Fibroblast of villous mesenchyme (primary cell): ENCODE data around the gene LHX4. TPM values are rescaled to one million over a fixed set of nuclear protein-coding genes. Genes with fewer than 3 reads are reported as not detected.

Experiments used
- DNase-seq: peaks from one replicate; pipeline ENCODE4 v3.0.0-alpha.2; 2010; ENCODE audit warnings: low read depth
- H3K4me3 ChIP-seq: 2 replicates; pipeline ENCODE4 v1.5.1; 2011; ENCODE audit warnings: low read depth, mild to moderate bottlenecking, low read length
- total RNA-seq: library from RNA; depleted of rRNA; stranded (reverse); fragments of >200 nt; gene quantifications from 2 replicates; pipeline ENCODE4 v1.2.3, GENCODE V29; 2012
- TF ChIP-seq, protein P1 (sequence below): IDR thresholded peaks from 2 replicates; pipeline ENCODE4 v1.5.1; 2012; ENCODE audit warnings: low read depth, mild to moderate bottlenecking, low read length; ENCODE audit not compliant: insufficient read depth

Gene LHX4
- total RNA-seq, 1 donor = 0.86 TPM

DNA sequence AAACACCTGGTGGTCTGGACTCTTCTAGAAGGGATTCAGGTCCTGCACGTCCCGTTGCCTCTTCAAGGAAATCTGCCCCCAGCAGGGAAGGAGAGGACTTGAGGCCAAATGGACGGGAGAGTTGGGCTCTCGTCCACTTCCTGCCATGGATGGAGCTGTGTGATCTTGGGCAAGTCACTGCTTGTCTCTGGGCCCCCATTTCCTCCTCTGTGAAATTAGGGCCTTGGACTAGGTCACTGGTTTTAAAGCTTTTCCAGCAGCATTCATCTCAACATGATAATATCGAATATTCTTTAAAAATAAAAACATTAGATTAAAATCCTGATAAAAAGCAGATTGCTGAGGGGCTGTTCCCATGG, 26.9 kb downstream of the LHX4 start:
- TF ChIP-seq, protein P1, sequence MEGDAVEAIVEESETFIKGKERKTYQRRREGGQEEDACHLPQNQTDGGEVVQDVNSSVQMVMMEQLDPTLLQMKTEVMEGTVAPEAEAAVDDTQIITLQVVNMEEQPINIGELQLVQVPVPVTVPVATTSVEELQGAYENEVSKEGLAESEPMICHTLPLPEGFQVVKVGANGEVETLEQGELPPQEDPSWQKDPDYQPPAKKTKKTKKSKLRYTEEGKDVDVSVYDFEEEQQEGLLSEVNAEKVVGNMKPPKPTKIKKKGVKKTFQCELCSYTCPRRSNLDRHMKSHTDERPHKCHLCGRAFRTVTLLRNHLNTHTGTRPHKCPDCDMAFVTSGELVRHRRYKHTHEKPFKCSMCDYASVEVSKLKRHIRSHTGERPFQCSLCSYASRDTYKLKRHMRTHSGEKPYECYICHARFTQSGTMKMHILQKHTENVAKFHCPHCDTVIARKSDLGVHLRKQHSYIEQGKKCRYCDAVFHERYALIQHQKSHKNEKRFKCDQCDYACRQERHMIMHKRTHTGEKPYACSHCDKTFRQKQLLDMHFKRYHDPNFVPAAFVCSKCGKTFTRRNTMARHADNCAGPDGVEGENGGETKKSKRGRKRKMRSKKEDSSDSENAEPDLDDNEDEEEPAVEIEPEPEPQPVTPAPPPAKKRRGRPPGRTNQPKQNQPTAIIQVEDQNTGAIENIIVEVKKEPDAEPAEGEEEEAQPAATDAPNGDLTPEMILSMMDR = no peak
- no peak for DNase-seq
- H3K4me3 ChIP-seq = no peak overlapping the region

DNA sequence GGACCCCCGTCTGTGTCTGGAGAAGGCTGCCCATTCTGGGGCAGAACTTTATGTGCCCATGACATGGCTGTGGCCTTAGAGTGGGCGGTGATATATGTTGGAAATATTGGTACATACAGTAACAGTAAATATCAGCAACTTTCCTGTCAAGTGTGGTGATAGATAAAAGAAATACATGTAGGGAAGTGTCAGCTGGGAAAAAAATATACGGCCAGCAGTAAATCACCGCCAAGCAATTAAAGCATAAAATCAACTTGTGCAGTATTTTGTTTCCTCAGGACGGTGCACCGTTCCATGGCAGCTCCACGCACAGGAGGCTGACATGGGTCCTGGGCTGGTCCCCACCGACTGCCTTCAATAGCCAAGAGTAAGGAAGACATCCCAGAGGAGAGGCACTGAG, 27.4 kb downstream of the LHX4 start:
- no peak overlapping the region for H3K4me3 ChIP-seq
- TF ChIP-seq, protein P1 = no peak

DNA sequence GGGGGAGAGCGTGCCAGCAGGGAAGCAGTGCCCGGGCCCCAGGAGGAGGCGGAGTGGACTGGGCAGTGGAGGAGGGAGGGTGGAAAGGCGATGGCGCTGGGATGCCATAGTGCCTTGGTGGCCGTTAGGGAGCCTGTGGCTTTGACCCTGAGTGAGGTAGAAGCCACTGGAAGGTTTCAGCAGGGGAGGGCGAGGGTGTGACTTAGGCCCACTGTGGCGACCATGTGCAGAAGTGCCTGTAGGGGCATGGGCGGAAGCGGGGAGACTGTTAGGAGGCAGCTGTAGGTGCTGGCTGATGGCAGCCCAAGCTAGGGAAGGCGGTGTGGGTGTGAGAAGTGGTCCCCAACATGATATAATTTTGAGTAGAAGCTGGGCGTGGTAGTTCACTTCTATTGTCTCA, 28.2 kb downstream of the LHX4 start:
- no peak overlapping the region for H3K4me3 ChIP-seq
- no peak for DNase-seq
- TF ChIP-seq, protein P1 = no peak

More for the DNA sequence above, 27.4 kb downstream of the LHX4 start:
- DNase-seq = no peak

DNA sequence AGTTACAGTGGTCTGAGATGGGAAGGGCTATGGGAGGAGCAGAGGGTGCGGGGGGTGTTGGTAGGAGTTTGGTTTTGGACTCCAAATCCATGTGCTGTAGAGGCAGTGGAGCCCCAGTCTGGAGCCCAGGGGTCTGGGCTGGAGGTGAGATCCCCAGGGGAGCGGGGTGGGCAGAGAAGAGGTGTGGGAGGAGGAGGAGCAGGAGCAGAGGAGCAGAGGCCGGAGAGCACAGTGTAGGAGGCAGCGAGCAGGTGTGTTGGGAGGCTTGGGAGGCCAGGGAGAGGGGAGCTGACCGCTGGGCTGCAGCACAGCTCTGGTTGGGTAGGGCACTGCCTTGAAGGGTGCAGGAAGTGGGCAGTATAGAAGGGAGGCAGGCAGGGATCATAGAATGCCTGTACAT, 28.9 kb downstream of the LHX4 start:
- DNase-seq = no peak
- TF ChIP-seq, protein P1 = no peak
- no peak overlapping the region for H3K4me3 ChIP-seq

DNA sequence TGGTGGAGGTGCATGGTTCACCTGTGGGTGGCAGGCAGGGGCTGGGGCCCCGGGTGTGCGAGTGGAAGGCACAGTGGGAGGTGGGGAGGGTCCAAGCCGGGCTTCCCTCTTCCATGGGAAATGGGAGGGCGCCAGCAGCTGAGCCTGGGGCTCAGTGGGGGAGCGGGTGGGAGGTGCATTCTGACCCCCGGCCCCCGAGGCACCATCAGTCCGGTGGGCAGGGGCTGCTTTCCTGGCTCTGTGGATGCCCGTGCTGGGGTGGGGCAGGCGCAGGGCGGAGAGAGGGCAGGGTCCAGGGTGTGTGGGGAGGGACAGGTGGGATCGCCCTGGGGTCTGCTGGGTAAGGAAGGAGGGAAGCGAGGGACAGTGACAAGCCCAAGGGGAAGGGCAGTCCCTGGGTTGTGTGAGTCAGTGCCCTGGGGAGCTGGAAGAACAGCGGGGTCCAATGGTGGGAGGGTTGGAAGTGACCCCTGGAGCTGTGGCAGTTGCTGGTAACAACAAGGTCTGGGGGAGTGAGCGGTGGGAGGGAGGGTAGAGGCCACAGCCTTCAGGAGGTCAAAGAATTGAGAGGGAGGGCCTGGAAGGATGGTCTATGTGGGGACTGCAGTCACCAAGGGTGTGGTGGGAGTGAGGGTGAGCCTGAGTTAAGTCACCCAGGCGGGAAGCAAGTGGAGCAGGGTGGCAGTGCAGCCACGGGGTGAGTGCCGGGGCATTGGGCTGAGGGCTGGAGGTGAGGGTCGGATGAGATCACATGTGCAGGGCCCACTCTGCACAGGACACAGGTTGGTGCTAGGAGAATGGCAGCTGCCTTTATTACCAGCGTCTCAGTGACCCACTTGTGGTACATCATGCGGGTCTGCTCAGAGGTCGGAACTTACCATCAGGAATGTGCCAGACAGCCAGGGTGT, 29.6 kb downstream of the LHX4 start:
- no peak overlapping the region for H3K4me3 ChIP-seq
- TF ChIP-seq, protein P1 = no peak
- no peak for DNase-seq

DNA sequence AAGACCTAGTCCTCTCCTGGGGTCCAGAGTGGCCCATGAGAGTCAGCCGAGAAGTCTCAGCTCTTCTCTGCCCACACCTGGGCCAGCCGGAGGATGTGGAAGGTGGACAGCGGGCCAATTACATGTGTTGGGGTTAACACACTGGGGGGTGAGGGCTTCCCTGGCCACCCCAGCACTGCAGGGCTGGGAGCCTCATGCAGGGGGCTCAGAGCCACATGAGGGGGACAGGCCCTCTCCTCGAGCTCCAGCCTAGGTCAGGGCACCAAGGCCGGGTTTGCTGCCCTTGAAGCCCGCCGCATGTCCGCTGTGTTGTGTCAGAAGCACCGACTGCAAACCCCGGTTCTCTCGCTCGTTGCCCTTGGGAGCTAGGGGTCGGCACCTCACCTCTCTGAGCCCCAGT, 30.5 kb downstream of the LHX4 start:
- TF ChIP-seq, protein P1 = no peak
- no peak for DNase-seq
- no peak overlapping the region for H3K4me3 ChIP-seq
